GM19240 (cell line): ENCODE measurements around the gene IGSF8.

Source experiments
- DNase-seq: peaks from one replicate; pipeline ENCODE4 v3.0.0; 2011; ENCODE audit warnings: low spot score; ENCODE audit not compliant: insufficient read length

Gene IGSF8

DNA sequence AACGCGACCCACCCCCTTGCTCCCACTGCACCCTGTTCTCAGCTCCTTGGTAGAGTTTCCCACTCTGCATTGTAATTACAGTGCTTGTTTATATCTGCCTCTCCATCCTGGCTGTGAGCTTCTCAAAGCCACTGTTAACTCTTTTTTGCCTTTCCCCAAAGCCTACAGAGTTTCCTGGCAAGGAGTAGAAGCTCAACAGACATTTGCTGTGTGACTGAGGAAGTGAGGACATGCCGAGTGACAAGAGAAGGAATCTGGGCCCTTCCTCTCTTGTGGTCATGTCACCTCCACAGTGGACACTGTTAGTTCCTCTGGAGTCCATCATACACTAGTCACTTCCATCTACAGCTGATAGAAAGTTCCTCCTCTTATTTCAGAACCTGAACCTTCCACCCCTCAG, 6.1 kb upstream of the IGSF8 start:
- no peak for DNase-seq

- no peak for DNase-seq
Observed at GRCh38 chr1:160103658-160104408, 5.4 kb upstream of the IGSF8 start.

GRCh38 chr1:160101717-160102522, 3.5 kb upstream of the IGSF8 start:
- DNase-seq: no peak

GRCh38 chr1:160101037-160101716, 2.8 kb upstream of the IGSF8 start:
- DNase-seq: peak; percentile 84

- no peak for DNase-seq
Observed at GRCh38 chr1:160099716-160100375, 1.4 kb upstream of the IGSF8 start.

GRCh38 chr1:160098852-160099561, 588 bp upstream of the IGSF8 start:
- DNase-seq: peak; percentile 93

DNA sequence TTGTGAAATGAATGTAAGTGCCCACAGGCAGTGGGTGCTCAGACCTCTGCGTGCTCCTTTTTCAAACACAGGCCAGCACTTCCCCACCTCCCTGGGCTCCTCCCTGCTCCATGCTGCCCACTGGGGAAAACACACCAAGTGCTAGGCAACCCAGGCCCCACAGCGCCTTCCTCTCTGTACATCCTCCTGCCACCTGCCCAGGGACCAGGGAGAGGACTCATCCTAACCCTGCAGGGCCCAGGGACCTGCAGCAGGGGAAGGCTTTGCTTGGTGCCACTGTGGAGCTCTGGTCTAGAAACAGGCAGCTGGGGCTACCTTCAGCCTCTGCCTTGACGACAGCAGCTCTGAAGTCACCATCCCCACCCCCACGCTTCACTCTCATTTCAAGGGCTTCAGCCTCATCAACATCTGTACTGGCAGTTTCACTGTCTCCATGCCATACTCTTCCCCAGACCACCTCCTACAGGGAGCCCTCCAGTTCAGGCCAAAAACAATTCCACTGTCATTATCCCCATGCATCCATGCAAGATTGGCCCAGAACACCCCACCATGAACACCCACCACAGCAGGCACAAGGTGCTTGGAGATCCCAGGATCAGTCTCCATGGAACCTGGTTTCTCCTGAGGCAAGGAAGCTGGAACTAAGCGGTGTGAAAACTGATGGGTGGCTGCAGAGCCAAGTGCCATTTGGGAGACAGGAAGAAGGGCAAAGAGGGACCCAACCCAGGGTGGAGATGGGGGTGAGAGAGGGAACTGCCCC, 1.1 kb downstream of the IGSF8 start:
- DNase-seq: no peak

- DNase-seq: no peak
Observed at GRCh38 chr1:160096274-160097116, 1.9 kb downstream of the IGSF8 start.

DNA sequence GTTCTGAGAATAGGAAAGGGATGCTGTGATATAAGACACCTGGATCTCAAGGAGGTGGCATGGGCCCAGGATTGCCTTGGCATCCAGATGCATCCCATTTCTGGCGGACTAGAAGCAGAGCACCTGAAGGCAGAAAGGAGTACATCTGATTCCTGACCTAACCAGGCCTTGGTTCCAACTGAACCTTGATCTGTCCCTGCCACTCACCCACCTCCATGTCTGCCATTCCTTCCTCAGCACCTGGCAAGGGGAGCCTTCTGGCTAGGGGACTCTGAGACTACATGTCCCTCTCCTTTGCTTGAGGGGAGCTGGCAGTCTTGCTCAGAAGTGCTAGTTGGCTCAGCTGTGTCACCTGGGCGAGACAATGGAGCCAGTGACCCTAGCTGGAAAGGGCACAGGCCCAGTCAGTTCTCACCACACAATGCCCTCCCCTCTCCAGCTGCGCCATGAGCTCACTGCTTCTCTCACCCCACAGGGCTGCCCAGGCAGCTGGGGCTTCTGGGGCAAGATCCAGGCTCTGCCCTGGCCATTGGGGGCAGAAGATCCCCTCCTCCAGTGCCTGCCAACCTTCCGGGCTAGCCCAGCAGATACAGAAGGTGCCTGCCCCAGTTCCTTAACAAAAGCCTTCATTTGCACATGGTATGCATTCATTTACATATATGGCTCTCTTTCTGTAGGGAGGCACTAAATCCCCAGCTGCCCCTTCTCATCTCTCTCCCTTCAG, 2.9 kb downstream of the IGSF8 start:
- DNase-seq: no peak

- DNase-seq: no peak
Observed at GRCh38 chr1:160094806-160095205, 3.6 kb downstream of the IGSF8 start.

GRCh38 chr1:160094291-160094625, 4.2 kb downstream of the IGSF8 start:
- no peak for DNase-seq

DNA sequence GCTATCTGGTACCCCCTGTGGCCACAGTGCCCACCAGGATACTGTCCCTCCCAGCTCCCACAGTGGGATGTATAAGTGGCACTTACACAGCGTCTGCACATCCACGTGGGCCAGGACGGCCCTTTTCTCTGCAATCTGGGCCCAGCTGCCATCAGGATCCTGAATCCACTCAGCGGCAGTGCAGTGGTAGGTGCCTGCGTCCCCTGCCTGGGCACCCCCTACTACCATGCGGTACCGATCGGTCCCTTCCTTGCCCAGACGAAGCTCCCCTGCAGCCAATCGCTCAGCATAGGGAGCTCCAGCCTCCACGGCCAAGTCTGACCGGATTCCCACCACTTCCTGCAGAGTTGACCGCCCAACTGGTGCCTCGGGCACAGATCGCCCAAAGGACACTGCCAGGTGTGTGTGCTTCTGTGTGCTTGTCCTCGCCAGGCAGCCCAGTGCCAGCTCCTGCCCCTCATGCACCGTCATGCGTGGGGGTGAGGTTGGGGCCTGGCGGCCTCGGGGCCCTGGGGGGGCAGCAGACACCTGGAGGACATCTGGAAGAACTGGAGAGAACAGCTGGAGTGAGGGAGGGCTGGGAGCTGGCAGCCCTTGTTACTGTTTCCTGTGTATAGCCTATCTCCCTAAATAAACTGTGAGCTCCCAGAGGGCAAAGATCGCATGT, 4.7 kb downstream of the IGSF8 start:
- DNase-seq: no peak

GRCh38 chr1:160093069-160093395, 5.4 kb downstream of the IGSF8 start:
- DNase-seq: no peak

GRCh38 chr1:160092366-160093068, 5.9 kb downstream of the IGSF8 start:
- no peak for DNase-seq

GRCh38 chr1:160091666-160092223, 6.7 kb downstream of the IGSF8 start:
- DNase-seq: no peak

- no peak for DNase-seq
Observed at GRCh38 chr1:160090760-160091159, 7.7 kb downstream of the IGSF8 start.

DNA sequence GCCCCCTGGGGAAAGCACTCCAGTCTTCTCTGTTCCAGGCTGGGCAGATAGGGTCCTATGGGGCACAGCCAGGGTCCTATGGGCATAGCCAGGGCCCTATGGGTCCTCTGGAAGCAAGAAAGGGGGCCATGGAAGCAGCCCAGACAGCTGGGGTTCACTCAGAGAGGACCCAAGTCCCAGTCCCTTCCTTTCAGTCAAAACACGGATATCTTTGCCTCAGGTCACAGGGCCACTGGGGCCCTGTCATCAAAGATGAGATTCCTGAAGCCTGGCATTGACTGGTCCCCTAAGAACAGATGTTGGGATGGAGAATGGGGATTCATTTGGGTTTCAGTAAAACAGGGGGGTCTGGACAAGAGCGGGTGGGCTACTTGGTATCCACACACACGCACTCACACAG, 8.5 kb downstream of the IGSF8 start:
- no peak for DNase-seq
